Fibroblast of skin of right quadriceps (primary cell): ENCODE data around the gene BATF.

Source experiments
- DNase-seq: peaks from one replicate; pipeline ENCODE4 v3.0.0-alpha.2; 2013

The BATF gene

DNA sequence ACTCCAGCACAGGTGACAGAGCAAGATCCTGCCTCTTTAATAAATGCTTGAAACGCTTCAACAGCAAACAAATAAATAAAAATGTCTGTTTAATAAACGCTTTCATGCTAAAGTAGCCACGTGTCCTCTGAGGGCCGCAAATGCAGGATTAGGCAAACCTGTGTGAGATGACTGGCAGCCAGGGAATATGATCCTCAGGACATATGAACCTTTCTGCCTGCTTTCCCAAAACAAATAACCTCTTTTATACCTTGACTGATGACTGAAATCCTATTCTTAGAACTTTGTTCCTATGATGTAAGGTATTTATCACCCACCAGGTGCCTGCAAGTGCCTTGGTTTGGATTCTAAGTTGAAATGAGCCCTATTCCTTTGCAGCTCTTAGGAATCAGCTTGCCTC lies 41.7 kb downstream of the BATF start:
- DNase-seq, result no peak

GRCh38 chr14:75565056-75565455 lies 42.8 kb downstream of the BATF start:
- no peak for DNase-seq

GRCh38 chr14:75566321-75566720 lies 44.1 kb downstream of the BATF start:
- no peak for DNase-seq

- DNase-seq, result no peak
Observed at GRCh38 chr14:75566752-75567151, 44.5 kb downstream of the BATF start.

DNA sequence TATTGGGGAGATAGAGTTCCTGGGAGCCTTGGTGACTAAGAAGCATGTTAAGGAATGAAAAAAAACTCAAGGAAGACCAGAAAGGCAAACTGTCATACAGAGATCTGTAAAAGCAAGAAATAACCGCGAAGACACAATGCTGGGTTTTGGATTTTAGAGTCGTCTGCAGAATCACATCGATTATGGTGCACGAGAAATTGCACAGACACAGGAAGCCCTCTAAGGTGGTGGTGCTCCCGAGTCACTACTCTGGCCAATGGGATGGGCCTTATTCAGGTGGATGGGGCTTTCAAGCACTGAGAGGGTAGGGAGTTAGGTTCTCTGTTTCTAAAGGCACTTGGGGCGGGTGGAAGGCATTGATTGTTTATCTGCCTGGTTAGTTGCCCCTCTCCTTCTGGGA lies 45.9 kb downstream of the BATF start:
- DNase-seq, result no peak

DNA sequence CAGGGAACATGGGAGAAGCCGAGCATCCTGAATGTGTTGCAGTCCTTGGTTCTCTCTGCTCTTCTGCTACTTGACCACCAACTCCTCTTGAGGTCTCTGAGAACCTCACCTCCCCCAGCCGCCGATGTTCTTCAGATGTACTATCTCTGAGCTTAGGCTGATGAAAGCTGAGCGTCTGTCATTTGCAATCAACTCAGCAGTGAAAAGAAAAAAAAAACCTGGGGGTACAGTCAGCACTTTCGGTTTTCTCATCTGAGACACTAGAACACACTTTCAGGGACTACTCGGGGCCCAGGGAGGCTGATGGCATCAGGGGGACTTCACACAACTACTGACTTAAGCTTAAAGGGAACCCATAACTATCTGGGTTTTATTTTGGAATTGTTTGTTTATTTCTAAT lies 46.5 kb downstream of the BATF start:
- DNase-seq, result no peak

- DNase-seq, result no peak
Observed at GRCh38 chr14:75570797-75571196, 48.5 kb downstream of the BATF start.

- no peak for DNase-seq
Observed at GRCh38 chr14:75572104-75572503, 49.8 kb downstream of the BATF start.

DNA sequence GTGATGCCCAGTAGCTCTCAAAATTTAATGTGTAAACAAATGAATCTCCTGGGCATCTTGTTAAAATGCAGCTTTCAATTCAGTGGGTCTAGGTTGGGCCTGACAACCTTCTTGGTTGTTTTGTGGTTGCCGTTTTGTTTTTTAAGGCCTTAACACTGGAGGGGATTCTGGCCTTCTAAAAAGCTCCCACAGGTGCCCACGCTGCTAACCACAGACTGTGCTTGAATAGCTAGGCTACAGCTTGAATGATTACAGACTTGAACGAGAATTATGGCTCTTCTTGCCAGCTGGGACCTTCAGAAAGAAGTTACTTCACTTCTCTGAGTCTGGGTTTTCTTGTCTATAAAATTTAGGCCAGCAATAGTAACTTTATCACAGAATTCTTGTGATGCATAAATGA lies 54.8 kb downstream of the BATF start:
- DNase-seq, result no peak

- peak; percentile 61 for DNase-seq
Observed at GRCh38 chr14:75577729-75578101, 55.4 kb downstream of the BATF start.

- DNase-seq, result peak; percentile 37
Observed at GRCh38 chr14:75578102-75578785, 56.0 kb downstream of the BATF start, which contains the start of gene FLVCR2. Gene FLVCR2, plus strand, starts transcription at chr14:75578620. Its CDS starts 353 bp downstream, at chr14:75578973.

- DNase-seq, result peak; percentile 6
Observed at GRCh38 chr14:75578786-75579337, 56.6 kb downstream of the BATF start.

DNA sequence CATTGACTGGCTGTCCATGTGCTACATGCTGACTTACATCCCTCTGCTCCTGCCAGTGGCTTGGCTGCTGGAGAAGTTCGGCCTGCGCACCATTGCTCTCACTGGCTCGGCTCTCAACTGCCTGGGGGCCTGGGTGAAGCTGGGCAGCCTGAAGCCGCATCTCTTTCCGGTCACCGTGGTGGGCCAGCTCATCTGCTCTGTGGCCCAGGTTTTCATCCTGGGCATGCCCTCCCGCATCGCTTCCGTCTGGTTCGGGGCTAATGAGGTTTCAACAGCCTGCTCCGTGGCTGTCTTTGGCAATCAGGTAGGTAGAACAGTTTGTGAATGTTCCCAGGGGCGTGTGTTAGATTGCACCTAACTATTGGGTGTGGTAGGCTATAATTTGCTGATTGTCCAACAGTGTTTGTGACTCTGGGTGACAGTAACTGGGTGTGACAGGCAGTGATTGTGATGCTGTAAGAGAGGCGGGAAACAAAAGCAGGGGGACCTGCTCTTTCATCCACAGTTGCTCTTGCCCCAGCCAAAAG lies 57.1 kb downstream of the BATF start:
- DNase-seq, result no peak

DNA sequence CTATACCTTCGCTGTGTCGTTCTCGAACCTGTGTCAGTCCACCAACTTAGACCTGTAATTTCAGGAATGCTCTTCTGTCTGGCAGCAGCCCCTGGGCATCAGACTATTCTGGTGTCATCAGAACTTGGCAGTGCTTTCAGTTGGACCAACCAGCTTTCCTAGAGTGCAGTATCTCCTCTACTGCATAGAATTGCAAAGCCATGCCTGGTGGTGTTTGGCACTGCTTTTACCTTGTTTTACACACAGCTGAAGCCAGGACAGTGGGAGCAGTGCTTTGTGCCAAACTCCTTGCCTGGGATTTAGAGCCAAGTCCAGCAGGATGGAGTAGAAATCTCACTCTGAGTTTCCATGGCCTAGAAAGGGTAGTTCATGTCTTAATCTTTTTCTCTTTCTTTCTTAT lies 57.6 kb downstream of the BATF start:
- no peak for DNase-seq

GRCh38 chr14:75587388-75587787 lies 65.1 kb downstream of the BATF start:
- DNase-seq, result no peak

DNA sequence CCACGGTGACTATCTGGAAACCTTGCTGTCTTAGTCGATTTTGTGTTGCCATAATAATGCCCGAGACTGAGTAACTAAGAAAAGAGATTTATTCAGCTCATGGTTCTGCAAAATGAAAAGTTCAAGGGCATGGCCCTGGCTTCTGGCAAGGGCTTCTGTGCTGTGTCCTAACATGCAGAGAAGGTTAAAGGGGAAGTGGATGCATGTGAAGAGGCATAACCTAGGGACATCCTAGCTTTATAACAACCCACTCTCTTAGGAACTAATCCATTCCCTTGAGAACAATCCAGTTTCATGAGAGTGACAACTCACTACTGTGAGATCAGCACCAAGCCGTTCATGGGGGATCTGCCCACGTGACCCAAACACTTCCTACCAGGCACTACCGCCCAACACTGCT lies 67.7 kb downstream of the BATF start:
- DNase-seq, result no peak

DNA sequence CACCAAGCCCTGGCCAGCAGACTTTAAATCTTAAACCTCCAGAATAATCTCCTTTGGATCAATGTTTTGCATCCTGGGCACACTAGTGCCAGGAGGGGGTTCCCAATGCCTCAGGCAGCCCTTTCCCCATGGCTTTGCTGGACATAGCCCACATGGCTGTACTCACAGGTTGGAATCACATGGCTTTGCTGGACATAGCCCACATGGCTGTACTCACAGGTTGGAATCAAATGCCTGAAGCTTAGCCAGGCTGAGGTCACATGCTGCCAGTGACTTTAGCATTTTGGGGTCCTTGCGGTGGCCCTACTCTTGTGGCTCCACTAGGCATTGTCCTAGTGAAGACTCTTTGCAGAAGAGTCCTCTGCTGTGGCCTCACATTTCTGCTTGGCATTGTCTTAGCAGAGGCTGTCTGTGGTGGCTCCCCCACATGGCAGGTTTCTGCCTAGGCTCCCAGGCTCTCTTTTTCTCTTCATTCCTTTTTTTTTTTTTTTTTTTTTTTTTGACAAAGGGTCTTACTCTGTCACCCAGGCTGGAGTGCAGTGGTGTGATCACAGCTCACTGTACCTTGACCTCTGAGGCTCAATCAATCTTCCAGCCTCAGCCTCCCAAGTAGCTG lies 69.2 kb downstream of the BATF start:
- no peak for DNase-seq

DNA sequence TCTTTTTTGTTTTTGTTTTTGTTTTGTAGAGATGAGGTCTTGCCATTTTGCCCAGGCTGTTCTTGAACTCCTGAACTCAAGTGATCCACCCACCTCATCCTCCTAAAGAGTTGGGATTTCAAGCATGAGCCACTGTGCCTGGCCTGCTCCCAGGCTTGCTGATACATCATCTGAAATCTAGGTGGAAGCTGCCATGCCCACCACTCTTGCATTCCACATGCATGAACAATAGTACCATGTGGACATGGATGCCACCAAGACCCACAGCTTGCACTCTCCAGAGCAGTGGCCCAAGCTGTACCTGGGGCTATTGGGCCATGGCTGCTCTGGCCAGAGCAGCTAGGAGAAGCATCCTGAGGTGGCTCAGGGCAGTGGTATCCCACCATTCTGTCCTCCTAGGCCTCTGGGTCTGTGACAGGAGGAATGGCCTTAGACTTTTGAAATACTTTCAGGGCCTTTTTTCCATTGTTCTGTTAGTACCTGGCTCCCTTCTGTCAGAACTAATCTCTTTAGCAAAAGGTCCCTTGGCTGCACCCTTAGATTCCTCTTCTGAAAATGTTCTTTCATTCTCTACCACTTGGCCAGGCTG lies 69.8 kb downstream of the BATF start:
- DNase-seq, result no peak

DNA sequence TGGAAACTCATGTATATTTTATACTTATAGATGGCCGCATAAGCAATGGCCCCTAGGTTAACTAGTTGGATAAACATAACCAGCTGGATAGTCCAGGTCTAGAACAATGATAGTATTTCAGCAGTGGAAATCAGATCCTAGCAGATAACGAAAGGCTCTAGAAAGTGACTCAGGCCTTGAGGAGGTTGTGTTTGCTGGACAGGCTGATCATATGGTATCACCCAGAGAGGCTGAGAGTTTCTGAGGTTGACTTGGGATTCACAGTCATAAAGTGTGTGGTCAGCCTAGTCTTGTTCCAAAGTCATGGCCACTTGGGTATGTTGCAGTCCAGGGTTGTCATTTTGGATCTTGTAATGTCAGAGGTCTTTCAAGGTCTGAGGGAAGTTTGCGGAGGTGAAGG lies 73.0 kb downstream of the BATF start:
- no peak for DNase-seq
